ENCODE measurements around the gene CHN1. TPM values are rescaled to one million over a fixed set of nuclear protein-coding genes. Genes with fewer than 3 reads are reported as not detected.

Gene CHN1
- polyA plus RNA-seq, 1 of the 3 experiments (the other 2 are of a cell fraction) = 31.6 TPM

GRCh38 chr2:174888646-174889271 lies 116.4 kb downstream of the CHN1 start:
- Histone ChIP-seq H3K4me2 (no peak overlapping the region), H3K4me1 (ENCODE audit: control insufficient read depth in 1 of 2, insufficient read depth in 2 of 2, low read depth in 1 of 2, low read length in 1 of 2) (peaks cover 0 to 5% of the 10 kb centered on the region in 2 experiments; a peak in 2 of 4 replicates), H3K4me3 (ENCODE audit: low read depth in 2 of 2, low read length in 1 of 2) (no peak overlapping the region), H3K36me3 (replicated peaks in 1 of 2; ENCODE audit: control insufficient read depth in 1 of 2, insufficient read depth in 2 of 2, low read length in 1 of 2) (peaks cover 3 to 7% of the 10 kb centered on the region in 2 experiments), H3K27me3 (ENCODE audit: insufficient read depth) (no peaks in the 10 kb centered on the region), H3K9ac (no peak overlapping the region), H4K20me1 (ENCODE audit: insufficient read depth) (no peaks in the 10 kb centered on the region), H2AFZ (ENCODE audit: low read depth) (no peak overlapping the region), H3K27ac (ENCODE audit: low read depth in 2 of 2, low read length in 1 of 2) (peak overlapping the region in 1 of 2 experiments; percentile 41; a peak in 2 of 4 replicates), H3F3A (replicated peaks; ENCODE audit: insufficient read depth) (no peaks in the 10 kb centered on the region), H3K79me2 (ENCODE audit: insufficient read depth) (no peaks in the 10 kb centered on the region; the same call in 1 of the 2 replicates), H3K9me3 (peaks cover 4% of the 10 kb centered on the region; the same call in 1 of the 2 replicates), H3K9me2 (no peaks in the 10 kb centered on the region; the same call in 1 of the 2 replicates)
- no peak for DNase-seq
- WGBS (ENCODE audit: low lambda C conversion rate) = 77% methylated on average over 2 of the region's 2 CpGs
- ChIA-PET POLR2A (interaction anchor here (0.6 kb wide), 1 partner anchor 125 kb away, joined by 3 read pairs; no protein-coding TSS in a partner anchor), CTCF (interaction anchor here (1.3 to 1.7 kb wide), 4 partner anchors 20 to 97 kb away, joined by 3 to 5 read pairs (median 3); no protein-coding TSS in a partner anchor)
- no peak for TF ChIP-seq CHD2 (IDR thresholded peaks at IDR 0.05; ENCODE audit: low read length, partially characterized antibody)
- TF ChIP-seq ZBTB33 (IDR thresholded peaks at IDR 0.05; ENCODE audit: borderline replicate concordance, low read depth) = no peak
- TF ChIP-seq TAF1 (IDR thresholded peaks at IDR 0.05; ENCODE audit: borderline replicate concordance, low read depth, low read length) = no peak
- TF ChIP-seq JUND (IDR thresholded peaks at IDR 0.05) = no peak
- no peak for TF ChIP-seq USF2 (IDR thresholded peaks at IDR 0.05; ENCODE audit: borderline replicate concordance, low read depth, low read length)
- no peak for TF ChIP-seq MEF2A (IDR thresholded peaks at IDR 0.05; ENCODE audit: borderline replicate concordance, low read depth)
- no peak for TF ChIP-seq MXI1 (IDR thresholded peaks at IDR 0.05; ENCODE audit: low read depth, low read length)
- no peak for TF ChIP-seq NFIC (IDR thresholded peaks at IDR 0.05; ENCODE audit: borderline replicate concordance)

- H3K27ac ChIP-seq (ENCODE audit: low read depth in 2 of 2, low read length in 1 of 2) = no peak overlapping the region; a peak in 2 of 4 replicates
- no peaks in the 10 kb centered on the region for H3F3A ChIP-seq (replicated peaks; ENCODE audit: insufficient read depth)
- no peaks in the 10 kb centered on the region for H3K27me3 ChIP-seq (ENCODE audit: insufficient read depth)
- peaks cover 0 to 7% of the 10 kb centered on the region in 2 experiments for H3K36me3 ChIP-seq (replicated peaks in 1 of 2; ENCODE audit: control insufficient read depth in 1 of 2, insufficient read depth in 2 of 2, low read length in 1 of 2)
- CTCF ChIA-PET = interaction anchor here (1.5 kb wide), 1 partner anchor 97 kb away, joined by 3 read pairs; no protein-coding TSS in a partner anchor
- no peaks in the 10 kb centered on the region for H4K20me1 ChIP-seq (ENCODE audit: insufficient read depth)
- POLR2A ChIA-PET = no interaction called here
- no peaks in the 10 kb centered on the region; the same call in 1 of the 2 replicates for H3K9me2 ChIP-seq
- no peaks in the 10 kb centered on the region; the same call in 1 of the 2 replicates for H3K79me2 ChIP-seq (ENCODE audit: insufficient read depth)
- H3K4me2 ChIP-seq = no peak overlapping the region
- no peak overlapping the region for H3K9ac ChIP-seq
- H3K4me1 ChIP-seq (ENCODE audit: control insufficient read depth in 1 of 2, insufficient read depth in 2 of 2, low read depth in 1 of 2, low read length in 1 of 2) = peaks cover 0 to 5% of the 10 kb centered on the region in 2 experiments; a peak in 2 of 4 replicates
- 94% methylated on average over 3 of the region's 3 CpGs for WGBS (ENCODE audit: low lambda C conversion rate)
- H2AFZ ChIP-seq (ENCODE audit: low read depth) = no peak overlapping the region
- no peak overlapping the region for H3K4me3 ChIP-seq (ENCODE audit: low read depth in 2 of 2, low read length in 1 of 2)
- H3K9me3 ChIP-seq = peaks cover 4% of the 10 kb centered on the region; the same call in 1 of the 2 replicates
- DNase-seq = no peak
- TF ChIP-seq SMC3 (IDR thresholded peaks at IDR 0.05; ENCODE audit: low read depth, low read length) = no peak
- TF ChIP-seq MEF2A (IDR thresholded peaks at IDR 0.05; ENCODE audit: borderline replicate concordance, low read depth) = no peak
- no peak for TF ChIP-seq CTCF (IDR thresholded peaks at IDR 0.05)
- no peak for TF ChIP-seq POLR2AphosphoS5 (IDR thresholded peaks at IDR 0.05; ENCODE audit: low read depth, low read length)
- TF ChIP-seq JUND (IDR thresholded peaks at IDR 0.05) = no peak
- TF ChIP-seq RCOR1 (IDR thresholded peaks at IDR 0.05; ENCODE audit: low read length) = no peak
- no peak for TF ChIP-seq TEAD4 (IDR thresholded peaks at IDR 0.05; ENCODE audit: borderline replicate concordance, insufficient read depth)
- TF ChIP-seq FOSL2 (IDR thresholded peaks at IDR 0.05; ENCODE audit: borderline replicate concordance, low read depth) = no peak
- no peak for TF ChIP-seq TAF1 (IDR thresholded peaks at IDR 0.05; ENCODE audit: borderline replicate concordance, low read depth, low read length)
- no peak for TF ChIP-seq FOXM1 (IDR thresholded peaks at IDR 0.05; ENCODE audit: low read depth)
- no peak for TF ChIP-seq FOXJ3 (CRISPR knock-in tag; IDR thresholded peaks at IDR 0.05)
- no peak for TF ChIP-seq TCF12 (IDR thresholded peaks at IDR 0.05)
- no peak for TF ChIP-seq USF1 (IDR thresholded peaks at IDR 0.05; ENCODE audit: borderline replicate concordance, low read depth)
- TF ChIP-seq RXRA (IDR thresholded peaks at IDR 0.05; ENCODE audit: borderline replicate concordance, low read depth) = no peak
- TF ChIP-seq EP300 (IDR thresholded peaks at IDR 0.05; ENCODE audit: borderline replicate concordance in 1 of 2, low read depth in 1 of 2, low read length in 1 of 2) = no peak
- TF ChIP-seq ELF1 (IDR thresholded peaks at IDR 0.05) = no peak
These were observed 117.0 kb downstream of the CHN1 start for GRCh38 chr2:174888146-174888545.
